IMR-90 (cell line): ENCODE measurements around the gene NOL6. TPM values are rescaled to one million over a fixed set of nuclear protein-coding genes. Genes with fewer than 3 reads are reported as not detected.

Source experiments
- ATAC-seq: fragments of 200-7000 bp; cut with Tn5 transposase; 2 replicates; pipeline ENCODE4 v1.9.1; 2020; ENCODE audit warnings: low read depth, mild to moderate bottlenecking, moderate library complexity
- BruUV-seq: library from RNA; stranded (reverse); fragments of 400-500 nt; replicated peaks from 2 replicates; lab custom pipeline; 2021; lab: Mats Ljungman, UMichigan
- CTCF ChIA-PET: fragments of 300-600 bp; formaldehyde crosslinking; extraction: SDS; loops from one replicate; lab custom pipeline; 2021; ENCODE audit warnings: antibody characterized with exemption; lab: Yijun Ruan, JAX
- POLR2A ChIA-PET: fragments of 300-600 bp; sonication (Branson Sonifier 250); formaldehyde crosslinking; loops from one replicate; lab custom pipeline; 2022; ENCODE audit warnings: antibody characterized with exemption; ENCODE audit not compliant: unreplicated experiment; lab: Charles Lee
- DNase-seq: peaks from one replicate; pipeline ENCODE4 v3.0.0; 2013
- H2AFZ ChIP-seq: replicated peaks from 2 replicates; pipeline ENCODE3; 2013; ENCODE audit warnings: low read length, mild to moderate bottlenecking; ENCODE audit not compliant: poor library complexity
- H2AK5ac ChIP-seq: 2 replicates; pipeline ENCODE4 v1.6.1; 2013; ENCODE audit warnings: low read depth, low read length, inconsistent platforms
- H2AK9ac ChIP-seq: replicated peaks from 2 replicates; pipeline ENCODE3; 2013; ENCODE audit warnings: mild to moderate bottlenecking, low read depth, low read length, moderate library complexity; ENCODE audit not compliant: poor library complexity
- H2BK120ac ChIP-seq: 2 replicates; pipeline ENCODE4 v1.6.1; 2013; ENCODE audit warnings: low read depth, low read length, inconsistent platforms
- H2BK15ac ChIP-seq: 3 replicates; pipeline ENCODE4 v1.6.1; 2013; ENCODE audit warnings: low read depth, low read length, inconsistent platforms
- H2BK20ac ChIP-seq: 2 replicates; pipeline ENCODE4 v1.6.1; 2013; ENCODE audit warnings: low read depth, mild to moderate bottlenecking, inconsistent platforms, low read length, moderate library complexity
- H2BK5ac ChIP-seq: 2 replicates; pipeline ENCODE4 v1.6.1; 2013; ENCODE audit warnings: mild to moderate bottlenecking, low read depth, low read length, inconsistent platforms; ENCODE audit not compliant: poor library complexity, severe bottlenecking
- H3K14ac ChIP-seq: replicated peaks from 2 replicates; pipeline ENCODE4 v1.6.1; 2013; ENCODE audit warnings: low read depth, low read length, inconsistent platforms
- H3K18ac ChIP-seq: 2 replicates; pipeline ENCODE4 v1.6.1; 2013; ENCODE audit warnings: low read depth, low read length, control low read depth
- H3K23ac ChIP-seq: 2 replicates; pipeline ENCODE4 v1.6.1; 2013; ENCODE audit warnings: low read depth, low read length, inconsistent platforms
- H3K27ac ChIP-seq: 2 replicates; pipeline ENCODE4 v1.5.1; 2013; ENCODE audit warnings: mild to moderate bottlenecking, control low read depth, low read length; ENCODE audit not compliant: insufficient read depth
- H3K27me3 ChIP-seq: 2 replicates; pipeline ENCODE4 v1.6.1; 2013; ENCODE audit warnings: low read length; ENCODE audit not compliant: control insufficient read depth, insufficient read depth
- H3K36me3 ChIP-seq: 2 replicates; pipeline ENCODE4 v1.6.1; 2013; ENCODE audit warnings: low read length, mixed read lengths; ENCODE audit not compliant: control insufficient read depth, insufficient read depth
- H3K4ac ChIP-seq: 2 replicates; pipeline ENCODE4 v1.6.1; 2013; ENCODE audit warnings: low read depth, low read length, inconsistent platforms
- H3K4me1 ChIP-seq: 2 replicates; pipeline ENCODE4 v1.6.1; 2013; ENCODE audit warnings: low read length, mixed read lengths; ENCODE audit not compliant: control insufficient read depth, insufficient read depth
- H3K4me2 ChIP-seq: 2 replicates; pipeline ENCODE4 v1.6.1; 2013; ENCODE audit warnings: low read depth, mild to moderate bottlenecking, control low read depth, low read length, moderate library complexity
- H3K4me3 ChIP-seq: 2 replicates; pipeline ENCODE4 v1.5.1; 2013; ENCODE audit warnings: low read depth, mild to moderate bottlenecking, control low read depth, low read length, moderate library complexity; ENCODE audit not compliant: insufficient read depth
- H3K56ac ChIP-seq: 2 replicates; pipeline ENCODE4 v1.6.1; 2013; ENCODE audit warnings: low read length, inconsistent platforms; ENCODE audit not compliant: insufficient read depth; ENCODE audit errors: extremely low read depth
- H3K79me1 ChIP-seq, 2 experiments: 2 replicates each; pipeline ENCODE4 v1.6.1; 2013; ENCODE audit warnings: low read length in 2 of 2, inconsistent platforms in 1 of 2, low read depth in 1 of 2
- H3K9ac ChIP-seq: 2 replicates; pipeline ENCODE4 v1.6.1; 2013; ENCODE audit warnings: low read depth, low read length, control low read depth
- H3K9me1 ChIP-seq: 2 replicates; pipeline ENCODE4 v1.6.1; 2013; ENCODE audit warnings: low read length, inconsistent platforms; ENCODE audit not compliant: insufficient read depth
- H3K9me3 ChIP-seq: 2 replicates; pipeline ENCODE4 v1.6.1; 2013; ENCODE audit warnings: low read length; ENCODE audit not compliant: control insufficient read depth, insufficient read depth
- H4K20me1 ChIP-seq: 2 replicates; pipeline ENCODE4 v1.6.1; 2013; ENCODE audit warnings: low read length, inconsistent platforms; ENCODE audit not compliant: insufficient read depth
- H4K5ac ChIP-seq: 2 replicates; pipeline ENCODE4 v1.6.1; 2013; ENCODE audit warnings: mild to moderate bottlenecking, low read depth, low read length, control low read depth
- H4K8ac ChIP-seq, 2 experiments: 2 replicates each; pipeline ENCODE4 v1.6.1; 2013; ENCODE audit warnings: low read depth in 2 of 2, low read length in 2 of 2, control low read depth in 1 of 2, inconsistent platforms in 1 of 2
- H4K91ac ChIP-seq: 2 replicates; pipeline ENCODE4 v1.6.1; 2013; ENCODE audit warnings: low read depth, low read length, inconsistent platforms; ENCODE audit not compliant: insufficient read depth
- CEBPB ChIP-seq: IDR thresholded peaks from 2 replicates; pipeline ENCODE4 v1.6.1; 2012; ENCODE audit warnings: low read depth, low read length, improper control_type of control experiment
- CTCF ChIP-seq: conservative IDR thresholded peaks from 2 replicates; pipeline ENCODE4 v1.5.1; 2012; ENCODE audit warnings: mild to moderate bottlenecking, low read depth, low read length, improper control_type of control experiment
- MAZ ChIP-seq: IDR thresholded peaks from 2 replicates; pipeline ENCODE4 v1.6.1; 2012; ENCODE audit warnings: low read depth, mild to moderate bottlenecking, low read length, improper control_type of control experiment, moderate library complexity, borderline replicate concordance
- NFE2L2 ChIP-seq: fragments of 150-350 bp; IDR thresholded peaks from 2 replicates; pipeline ENCODE4 v1.6.1; 2016; ENCODE audit warnings: low read depth, mild to moderate bottlenecking, low read length
- POLR2A ChIP-seq: IDR thresholded peaks from 2 replicates; pipeline ENCODE4 v1.6.1; 2012; ENCODE audit warnings: mild to moderate bottlenecking, low read depth, low read length
- RCOR1 ChIP-seq: IDR thresholded peaks from 2 replicates; pipeline ENCODE4 v1.6.1; 2012; ENCODE audit warnings: mild to moderate bottlenecking, low read length, improper control_type of control experiment; ENCODE audit not compliant: insufficient replicate concordance
- RFX5 ChIP-seq: IDR thresholded peaks from 2 replicates; pipeline ENCODE4 v1.8.0; 2012; ENCODE audit warnings: low read depth, mild to moderate bottlenecking, low read length, moderate library complexity
- SMC3 ChIP-seq: fragments of 150-350 bp; IDR thresholded peaks from 2 replicates; pipeline ENCODE4 v1.6.1; 2016; ENCODE audit warnings: low read depth, mild to moderate bottlenecking, antibody characterized with exemption, low read length, moderate library complexity
- WGBS, 2 experiments: methylation state at CpG; one replicate each; pipeline versions ENCODE4 v1.1.5 to v1.1.7; 2013; ENCODE audit warnings: missing lambda C conversion rate in 2 of 2; ENCODE audit not compliant: insufficient read length in 1 of 2; ENCODE audit errors: extremely low coverage in 2 of 2; 5-methylcytosine and 5-hydroxymethylcytosine counted together
- dilution Hi-C: fragments of 300-500 bp; cut with HindIII; formaldehyde crosslinking; loops from one replicate; pipeline ENCODE4 v1.14.3; 2018; ENCODE audit warnings: low sequenced_read_pairs; ENCODE audit not compliant: unreplicated experiment
- in situ Hi-C: fragments of 300-500 bp; cut with MboI; formaldehyde crosslinking; loops from 3 replicates; pipeline ENCODE4 v1.14.3; 2019; ENCODE audit warnings: low sequenced_read_pairs, inconsistent platforms, mixed read lengths
- intact Hi-C: fragments of 100-400 bp; cut with micrococcal nuclease; formaldehyde crosslinking; loops from 2 replicates; pipeline ENCODE4 v1.10.0; 2022
- polyA plus RNA-seq, 3 experiments: library from polyadenylated mRNA; depleted of rRNA; stranded (reverse); fragments of >200 nt; gene quantifications; 2 replicates each; pipeline ENCODE4 v1.2.3, GENCODE V29; 2012; ENCODE audit warnings: low replicate concordance in 1 of 3
- total RNA-seq: library from RNA; depleted of rRNA; stranded (reverse); fragments of >200 nt; gene quantifications from 2 replicates; pipeline ENCODE4 v1.2.3, GENCODE V29; 2012

Gene NOL6
- total and polyA plus RNA-seq, 2 of the 4 experiments (the other 2 are of a cell fraction) = 47.3 to 71.7 TPM

DNA sequence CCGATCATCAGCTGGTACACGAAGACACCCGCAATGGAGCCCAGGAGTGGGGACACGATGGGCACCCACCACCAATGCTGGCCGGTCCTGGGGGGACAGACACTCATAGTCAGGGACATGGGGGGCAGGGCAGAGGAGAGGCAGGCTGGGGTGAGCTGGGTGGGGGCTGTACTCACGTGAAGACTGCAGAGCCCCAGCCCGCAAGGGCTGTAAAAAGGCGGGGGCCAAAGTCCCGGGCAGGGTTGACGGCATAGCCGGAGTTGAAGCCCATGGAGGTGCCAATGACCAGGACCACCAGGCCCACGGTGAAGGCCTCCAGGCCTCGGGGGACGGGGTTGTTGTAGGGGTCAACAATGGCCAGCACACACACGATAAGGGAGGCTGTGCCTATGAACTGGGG lies 31.6 kb downstream of the NOL6 start:
- H3K4me1 ChIP-seq = peaks cover 9% of the 10 kb centered on the region
- no peaks in the 10 kb centered on the region for H3K36me3 ChIP-seq
- H4K20me1 ChIP-seq = no peaks in the 10 kb centered on the region
- ATAC-seq = no peak
- H2BK15ac ChIP-seq = no peak overlapping the region
- POLR2A ChIA-PET = no interaction called here
- no peak overlapping the region for H3K18ac ChIP-seq
- DNase-seq = no peak
- no peak overlapping the region for H4K5ac ChIP-seq
- H3K4me3 ChIP-seq = no peak overlapping the region
- H3K4ac ChIP-seq = no peak overlapping the region
- CTCF ChIA-PET = no interaction called here
- H3K4me2 ChIP-seq = no peak overlapping the region
- no peak overlapping the region for H2AK5ac ChIP-seq
- H3K9me1 ChIP-seq = peaks cover 4% of the 10 kb centered on the region; the same call in 1 of the 2 replicates
- no peaks in the 10 kb centered on the region for H3K79me1 ChIP-seq
- in situ Hi-C loops = no loop called here
- no peak overlapping the region for H3K27ac ChIP-seq
- H4K91ac ChIP-seq = no peak overlapping the region
- H3K9me3 ChIP-seq = no peaks in the 10 kb centered on the region
- peaks cover 11% of the 10 kb centered on the region for H3K27me3 ChIP-seq
- BruUV-seq = no TSS peak
- no peak overlapping the region for H4K8ac ChIP-seq
- no peak overlapping the region for H2BK20ac ChIP-seq
- no peak overlapping the region for H3K23ac ChIP-seq
- no peak overlapping the region for H2AFZ ChIP-seq
- no peak overlapping the region for H2BK120ac ChIP-seq
- no peak overlapping the region for H3K56ac ChIP-seq
- H2BK5ac ChIP-seq = no peak overlapping the region
- no peak for TF ChIP-seq RCOR1
- no peak for TF ChIP-seq CTCF
- TF ChIP-seq MAZ = no peak
- no peak for TF ChIP-seq POLR2A
- no peak for TF ChIP-seq SMC3
- no peak for TF ChIP-seq RFX5
- no peak for TF ChIP-seq NFE2L2
- no peak for TF ChIP-seq CEBPB
- no peak overlapping the region for H3K14ac ChIP-seq
- intact Hi-C loops = no loop called here
- no peak overlapping the region for H3K9ac ChIP-seq
- no peak overlapping the region for H2AK9ac ChIP-seq
- dilution Hi-C loops = no loop called here
- no CpG with 5 or more reads among the region's 15 CpGs for WGBS, 2 experiments
